ENCODE results near the gene MYCN. TPM values are rescaled to one million over a fixed set of nuclear protein-coding genes. Genes with fewer than 3 reads are reported as not detected.

MYCN gene
- total RNA-seq, 6 experiments from 2014 or later: 0.07 to 0.35 (median 0.23) TPM; not detected in 2

GRCh38 chr2:15986644-15987043 is 46.3 kb downstream of the MYCN start:
- Histone ChIP-seq H3K27me3 (no peaks in the 10 kb centered on the region), H3K36me3 (no peaks in the 10 kb centered on the region), H3K4me3 (no peak overlapping the region), H3K9me3 (no peaks in the 10 kb centered on the region), H3K27ac (no peak overlapping the region), H3K4me1 (no peaks in the 10 kb centered on the region)
- DNase-seq: no peak
- WGBS (ENCODE audit: insufficient coverage, low coverage, low lambda C conversion rate, missing lambda C conversion rate): 100% methylated on average over 1 of the region's 4 CpGs
- ATAC-seq: no peak
- intact Hi-C loops (cut with DNase I): no loop called here
- TF ChIP-seq CTCF (IDR thresholded peaks at IDR 0.05): no peak
- no peak for TF ChIP-seq POLR2A (IDR thresholded peaks at IDR 0.05)

GRCh38 chr2:15988733-15989132 is 48.4 kb downstream of the MYCN start:
- no peaks in the 10 kb centered on the region for H3K4me1 ChIP-seq
- WGBS (ENCODE audit: insufficient coverage, low coverage, low lambda C conversion rate, missing lambda C conversion rate): 73% methylated on average over 5 of the region's 5 CpGs
- TF ChIP-seq POLR2A (IDR thresholded peaks at IDR 0.05): no peak
- TF ChIP-seq CTCF (IDR thresholded peaks at IDR 0.05): no peak
- no peak overlapping the region for H3K4me3 ChIP-seq
- ATAC-seq: no peak
- H3K9me3 ChIP-seq: no peaks in the 10 kb centered on the region
- intact Hi-C loops (cut with DNase I): no loop called here
- H3K27ac ChIP-seq: no peak overlapping the region
- no peak for DNase-seq
- H3K36me3 ChIP-seq: no peaks in the 10 kb centered on the region
- no peaks in the 10 kb centered on the region for H3K27me3 ChIP-seq

GRCh38 chr2:15989559-15989958 is 49.2 kb downstream of the MYCN start:
- TF ChIP-seq CTCF (IDR thresholded peaks at IDR 0.05) (no peak), POLR2A (IDR thresholded peaks at IDR 0.05) (no peak)
- DNase-seq (no peak), ATAC-seq (no peak)
- Histone ChIP-seq H3K27me3 (no peaks in the 10 kb centered on the region), H3K4me3 (no peak overlapping the region), H3K4me1 (no peaks in the 10 kb centered on the region), H3K27ac (no peak overlapping the region), H3K36me3 (no peaks in the 10 kb centered on the region), H3K9me3 (no peaks in the 10 kb centered on the region)
- intact Hi-C loops (cut with DNase I): no loop called here
- 59% methylated on average over 7 of the region's 7 CpGs for WGBS (ENCODE audit: insufficient coverage, low coverage, low lambda C conversion rate, missing lambda C conversion rate)

- TF ChIP-seq POLR2A (IDR thresholded peaks at IDR 0.05) (no peak), CTCF (IDR thresholded peaks at IDR 0.05) (no peak)
- H3K27ac ChIP-seq: no peak overlapping the region
- 63% methylated on average over 4 of the region's 11 CpGs for WGBS (ENCODE audit: insufficient coverage, low coverage, low lambda C conversion rate, missing lambda C conversion rate)
- H3K9me3 ChIP-seq: no peaks in the 10 kb centered on the region
- H3K27me3 ChIP-seq: no peaks in the 10 kb centered on the region
- no peaks in the 10 kb centered on the region for H3K36me3 ChIP-seq
- no peak overlapping the region for H3K4me3 ChIP-seq
- no peak for DNase-seq
- no peaks in the 10 kb centered on the region for H3K4me1 ChIP-seq
- no peak for ATAC-seq
- intact Hi-C loops (cut with DNase I): no loop called here
These were observed 50.1 kb downstream of the MYCN start for GRCh38 chr2:15990151-15991101.
